ENCODE measurements around the gene CYP2J2. TPM values are rescaled to one million over a fixed set of nuclear protein-coding genes. Genes with fewer than 3 reads are reported as not detected.
"Not testable (repeated sequence)": the region's sequence is repeated elsewhere in the genome, so short reads cannot be mapped to it uniquely, and the experiment has no call there.

CYP2J2 gene
- 0.22 to 0.44 TPM (median 0.32 TPM) in 3 replicates for total RNA-seq
- long read RNA-seq: 0 reads

GRCh38 chr1:59926381-59927123 lies at the start of gene CYP2J2:
TSS of gene CYP2J2 (minus strand) at chr1:59926773. CDS start at chr1:59926746, 27 bp downstream.
- Mint-ChIP-seq H3K27me3 (ENCODE audit: low read depth) (peaks cover 42% of the 10 kb centered on the region), H3K4me3 (ENCODE audit: unreplicated experiment) (peak within 1 kb of the TSS; percentile 71), H3K27ac (ENCODE audit: unreplicated experiment) (no peak within 1 kb of the TSS), H3K9me3 (ENCODE audit: low read depth) (peaks cover 24% of the 10 kb centered on the region), H3K36me3 (ENCODE audit: low read depth) (peaks cover 12% of the 10 kb centered on the region), H3K4me1 (ENCODE audit: low read depth) (peaks cover 5% of the 10 kb centered on the region)
- DNase-seq (ENCODE audit: low spot score): no peak
- no peak for TF ChIP-seq CTCF (IDR thresholded peaks at IDR 0.05)

- Mint-ChIP-seq H3K27me3 (ENCODE audit: low read depth) (no peaks in the 10 kb centered on the region), H3K36me3 (ENCODE audit: low read depth) (no peaks in the 10 kb centered on the region), H3K4me3 (ENCODE audit: unreplicated experiment) (no peak overlapping the region), H3K9me3 (ENCODE audit: low read depth) (no peaks in the 10 kb centered on the region), H3K4me1 (ENCODE audit: low read depth) (peaks cover 21% of the 10 kb centered on the region), H3K27ac (ENCODE audit: unreplicated experiment) (no peak overlapping the region)
- no peak for TF ChIP-seq CTCF (IDR thresholded peaks at IDR 0.05)
- no peak for DNase-seq (ENCODE audit: low spot score)
Observed at GRCh38 chr1:59973719-59974118, 47.1 kb upstream of the CYP2J2 start.

- DNase-seq (ENCODE audit: low spot score): no peak
Observed at GRCh38 chr1:59972216-59972927, 45.8 kb upstream of the CYP2J2 start.

GRCh38 chr1:59971464-59971911 lies 44.9 kb upstream of the CYP2J2 start:
- Mint-ChIP-seq H3K9me3 (ENCODE audit: low read depth) (no peaks in the 10 kb centered on the region), H3K27ac (ENCODE audit: unreplicated experiment) (no peak overlapping the region), H3K4me3 (ENCODE audit: unreplicated experiment) (peak overlapping the region; percentile 57), H3K4me1 (ENCODE audit: low read depth) (peaks cover 17% of the 10 kb centered on the region), H3K27me3 (ENCODE audit: low read depth) (no peaks in the 10 kb centered on the region), H3K36me3 (ENCODE audit: low read depth) (no peaks in the 10 kb centered on the region)
- DNase-seq (ENCODE audit: low spot score): no peak
- TF ChIP-seq CTCF (IDR thresholded peaks at IDR 0.05): peak; percentile 99

More at GRCh38 chr1:59972216-59972927, 45.8 kb upstream of the CYP2J2 start:
- Mint-ChIP-seq H3K36me3 (ENCODE audit: low read depth) (no peaks in the 10 kb centered on the region), H3K9me3 (ENCODE audit: low read depth) (no peaks in the 10 kb centered on the region), H3K4me1 (ENCODE audit: low read depth) (peaks cover 16% of the 10 kb centered on the region), H3K4me3 (ENCODE audit: unreplicated experiment) (no peak overlapping the region), H3K27me3 (ENCODE audit: low read depth) (no peaks in the 10 kb centered on the region), H3K27ac (ENCODE audit: unreplicated experiment) (no peak overlapping the region)
- no peak for TF ChIP-seq CTCF (IDR thresholded peaks at IDR 0.05)

- peaks cover 18% of the 10 kb centered on the region for H3K4me1 Mint-ChIP-seq (ENCODE audit: low read depth)
- H3K36me3 Mint-ChIP-seq (ENCODE audit: low read depth); H3K27ac Mint-ChIP-seq (ENCODE audit: unreplicated experiment); H3K9me3 Mint-ChIP-seq (ENCODE audit: low read depth); DNase-seq (ENCODE audit: low spot score); H3K27me3 Mint-ChIP-seq (ENCODE audit: low read depth); H3K4me3 Mint-ChIP-seq (ENCODE audit: unreplicated experiment): not testable (repeated sequence)
Observed at GRCh38 chr1:59969542-59970175, 43.1 kb upstream of the CYP2J2 start.

GRCh38 chr1:59968746-59969145 lies 42.2 kb upstream of the CYP2J2 start:
- not testable (repeated sequence) for H3K27ac Mint-ChIP-seq (ENCODE audit: unreplicated experiment); H3K36me3 Mint-ChIP-seq (ENCODE audit: low read depth); DNase-seq (ENCODE audit: low spot score); H3K27me3 Mint-ChIP-seq (ENCODE audit: low read depth); H3K9me3 Mint-ChIP-seq (ENCODE audit: low read depth); H3K4me3 Mint-ChIP-seq (ENCODE audit: unreplicated experiment)
- H3K4me1 Mint-ChIP-seq (ENCODE audit: low read depth): peaks cover 18% of the 10 kb centered on the region
